T47D (cell line): ENCODE measurements around the gene KCNE1.
"Not testable (repeated sequence)": the region's sequence is repeated elsewhere in the genome, so short reads cannot be mapped to it uniquely, and the experiment has no call there.

Source experiments
- DNase-seq, 2 experiments: peaks; one replicate each; pipeline versions ENCODE4 v3.0.0 to v3.0.0-alpha.2; 2011 to 2012; ENCODE audit warnings: low read depth in 1 of 2, low spot score in 1 of 2
- JUND ChIP-seq: IDR thresholded peaks from 2 replicates; pipeline ENCODE4 v1.6.1; 2012; ENCODE audit warnings: low read depth
- in situ Hi-C: cut with HindIII; loops from 2 replicates; pipeline ENCODE4 v1.10.0; 2016; ENCODE audit warnings: low sequenced_read_pairs, low pct_unique_long_range_greater_than_20kb

KCNE1 gene

DNA sequence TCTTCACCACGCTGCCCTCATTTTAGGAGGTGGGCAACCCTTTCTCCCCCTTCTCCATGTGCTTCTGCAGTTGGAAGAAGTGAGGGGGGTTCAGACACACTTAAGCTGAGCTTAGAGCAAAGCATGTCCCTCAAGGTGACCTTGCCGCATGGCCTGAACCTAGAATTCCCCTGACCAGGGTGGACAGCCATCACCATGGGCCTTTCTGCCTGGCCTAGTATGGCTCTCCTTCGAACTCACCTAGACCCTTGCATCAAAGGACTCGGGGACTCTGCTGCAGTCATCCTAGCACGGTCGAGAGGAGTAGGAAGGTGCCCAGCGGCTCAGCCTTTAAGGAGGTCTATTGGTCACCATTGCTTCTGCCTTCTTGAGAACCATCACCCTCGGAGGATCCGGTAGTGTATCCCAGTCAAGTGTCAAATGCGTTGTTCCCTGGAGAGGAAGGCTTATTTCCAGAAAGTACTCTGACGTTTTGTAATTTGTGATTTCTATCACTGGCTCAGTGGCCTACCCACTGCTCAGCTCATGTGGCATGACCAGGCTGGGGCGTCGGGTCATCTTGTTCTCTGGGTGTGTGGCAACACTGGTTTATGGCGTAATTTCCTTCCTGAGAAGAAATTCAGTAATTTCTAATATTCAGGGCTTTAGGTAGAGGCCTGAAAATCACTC, at the start of gene KCNE1:
Gene KCNE1, minus strand, starts transcription at position 424 of the 669 bp plus-strand sequence. CDS start 62,576 bp downstream, outside the sequence.
- in situ Hi-C loops = no loop called here
- no peak for DNase-seq
- no peak for TF ChIP-seq JUND

DNA sequence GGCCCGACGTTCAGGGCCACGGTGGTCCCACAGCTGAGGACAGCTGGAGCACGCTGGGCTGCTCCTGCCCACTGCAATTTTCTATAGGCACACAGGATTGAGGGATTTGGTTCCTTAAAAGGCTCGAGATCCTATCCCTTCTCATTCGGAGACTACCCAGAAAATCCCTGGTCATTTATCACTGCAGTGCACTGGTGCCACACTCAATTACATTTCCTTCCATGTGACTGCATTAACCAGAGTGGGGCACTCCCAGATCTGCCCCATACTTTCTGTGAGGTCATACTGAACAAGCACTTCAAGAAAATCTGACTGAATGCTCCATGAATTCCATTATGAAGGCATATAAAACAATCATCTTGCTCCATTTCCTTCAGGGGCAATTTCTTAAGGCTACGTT, 49.8 kb upstream of the KCNE1 start:
- no peak for TF ChIP-seq JUND
- in situ Hi-C loops = no loop called here
- no peak for DNase-seq

DNA sequence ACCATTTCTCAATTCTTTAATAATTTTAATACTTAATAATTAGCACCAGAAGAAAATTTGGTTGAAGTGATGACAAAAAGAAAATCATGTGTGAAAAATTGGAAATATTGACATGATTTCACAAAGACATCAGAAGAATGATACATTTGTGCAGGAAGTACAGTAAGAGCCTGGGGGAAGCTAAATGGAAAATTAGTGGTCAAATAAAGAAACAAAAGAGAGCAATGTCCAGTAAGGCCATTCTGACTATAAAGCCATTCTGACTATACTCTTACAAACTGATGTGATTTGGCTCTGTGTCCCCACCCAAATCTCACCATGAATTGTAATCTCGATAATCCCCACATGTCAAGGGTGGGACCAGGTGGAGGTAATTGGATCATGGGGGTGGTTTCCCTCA, 48.6 kb upstream of the KCNE1 start:
- no peak for DNase-seq
- in situ Hi-C loops = no loop called here
- no peak for TF ChIP-seq JUND

DNA sequence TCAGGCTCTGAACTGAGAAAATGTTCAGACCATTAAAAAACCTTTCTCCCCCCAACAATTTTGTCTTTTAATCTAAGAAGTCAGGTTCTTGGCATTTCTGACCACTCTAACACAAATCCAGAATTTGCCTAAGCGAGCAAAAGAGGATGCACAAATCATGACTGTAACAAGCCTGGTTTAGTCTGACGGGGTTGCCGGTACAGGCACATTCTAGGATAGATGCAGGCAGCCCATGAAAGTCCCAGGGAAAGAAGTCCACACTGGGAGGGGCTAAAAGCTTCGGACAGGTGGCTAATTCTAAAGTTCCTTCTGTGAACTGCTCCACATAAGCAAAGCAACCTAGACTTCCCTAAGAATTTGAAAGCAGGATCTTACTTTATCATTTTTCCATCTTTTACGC, 48.0 kb upstream of the KCNE1 start:
- no peak for DNase-seq
- no peak for TF ChIP-seq JUND
- in situ Hi-C loops = no loop called here

DNA sequence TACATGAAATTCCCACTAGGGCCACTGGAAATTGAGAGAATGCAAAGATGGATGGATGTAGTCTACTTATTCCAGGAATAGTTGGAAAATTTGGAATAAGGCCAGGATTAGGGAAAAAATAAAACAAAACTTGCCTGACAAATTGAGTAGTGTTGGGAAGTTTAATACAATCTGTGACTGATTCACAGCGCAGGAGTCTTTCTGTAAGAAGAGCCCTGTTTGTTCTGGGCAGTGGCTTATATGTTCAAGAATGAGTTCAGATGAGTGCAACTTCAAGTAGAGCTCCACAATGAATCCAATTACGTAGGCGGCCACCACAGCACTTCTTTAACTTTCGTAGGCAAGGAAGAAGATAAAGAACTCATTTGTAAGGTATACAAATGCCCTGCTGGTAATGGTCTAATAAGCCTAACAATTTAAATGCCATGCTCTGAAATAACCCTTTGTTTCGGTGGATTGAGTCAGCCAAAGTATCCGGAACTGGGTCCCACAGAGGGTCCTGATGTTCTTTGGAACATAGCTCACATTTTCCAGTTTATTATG, 47.1 kb upstream of the KCNE1 start:
- no peak for DNase-seq
- in situ Hi-C loops = no loop called here
- no peak for TF ChIP-seq JUND

DNA sequence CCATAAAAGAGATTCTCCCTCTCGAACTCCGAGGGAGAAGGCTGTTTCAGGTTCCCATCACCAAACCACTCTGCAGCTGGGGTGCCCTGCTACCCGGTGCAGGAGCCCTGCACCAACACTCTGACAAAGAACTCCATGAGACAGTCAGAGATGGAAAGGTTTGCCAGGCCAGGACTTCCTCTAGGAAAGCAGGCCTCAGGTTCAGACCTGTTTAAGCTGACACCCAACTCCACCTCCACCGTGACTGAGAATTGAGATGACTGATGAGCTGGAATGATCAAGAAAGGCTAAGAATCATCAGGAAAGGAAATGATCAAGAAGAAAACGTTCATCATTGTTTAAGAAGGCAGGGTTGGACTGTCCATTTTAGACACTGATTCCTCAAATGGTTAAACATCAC, 46.2 kb upstream of the KCNE1 start:
- in situ Hi-C loops = no loop called here
- no peak for DNase-seq

DNA sequence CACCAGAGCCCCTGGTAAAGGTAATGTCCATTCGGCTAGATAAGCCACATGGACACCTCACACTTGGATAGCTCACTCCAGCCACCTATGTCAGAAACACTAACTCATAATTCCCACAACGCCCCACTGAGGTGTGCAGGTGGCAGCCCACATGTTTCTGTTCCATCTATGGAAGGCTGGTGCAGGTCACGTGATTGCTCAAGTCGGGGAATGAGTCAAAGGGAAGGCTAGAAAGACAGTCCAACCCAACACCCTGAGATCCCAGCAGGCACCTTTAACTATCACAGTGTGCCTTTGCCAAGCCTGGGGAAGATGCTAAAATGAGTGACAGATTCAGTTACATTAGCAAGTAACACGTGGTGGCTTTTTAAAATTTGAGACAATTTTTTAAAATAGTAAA, 45.3 kb upstream of the KCNE1 start:
- no peak for TF ChIP-seq JUND
- in situ Hi-C loops = no loop called here
- no peak for DNase-seq

More for the DNA sequence above, 46.2 kb upstream of the KCNE1 start:
- TF ChIP-seq JUND = no peak

DNA sequence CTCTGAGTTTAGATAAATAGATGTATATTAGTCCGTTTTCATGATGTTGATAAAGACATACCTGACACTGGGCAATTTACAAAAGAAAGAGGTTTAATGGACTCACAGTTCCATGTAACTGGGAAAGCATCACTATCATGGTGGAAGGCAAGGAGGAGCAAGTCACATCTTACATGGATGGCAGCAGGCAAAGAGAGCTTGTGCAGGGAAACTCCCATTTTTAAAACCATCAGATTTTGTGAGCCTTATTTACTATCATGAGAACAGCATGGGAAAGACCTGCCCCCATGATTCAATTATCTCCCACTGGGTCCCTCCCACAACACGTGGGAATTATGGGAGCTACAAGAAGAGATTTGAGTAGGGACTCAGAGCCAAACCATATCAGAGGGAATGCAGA, 42.7 kb upstream of the KCNE1 start:
- in situ Hi-C loops, DNase-seq: not testable (repeated sequence)

DNA sequence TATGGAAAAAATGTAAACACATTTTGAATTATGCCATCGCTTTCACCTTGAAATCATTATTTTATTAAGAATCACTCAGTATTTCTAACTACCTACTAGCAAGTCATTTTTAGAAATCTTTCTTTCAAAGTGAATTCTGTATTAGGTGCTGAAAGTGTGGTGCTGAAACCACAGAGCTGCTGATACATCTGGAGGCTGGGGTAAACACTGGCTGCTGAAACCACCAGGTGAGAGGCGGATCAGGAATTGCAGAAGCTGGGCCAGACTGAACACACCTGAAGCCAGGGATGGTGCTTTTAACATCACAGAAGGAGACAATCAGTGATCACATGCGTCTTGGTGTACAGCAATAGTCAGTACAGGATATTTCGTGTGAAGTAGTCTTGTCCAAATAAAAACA, 42.2 kb upstream of the KCNE1 start:
- in situ Hi-C loops = no loop called here
- DNase-seq = no peak
- TF ChIP-seq JUND = no peak

DNA sequence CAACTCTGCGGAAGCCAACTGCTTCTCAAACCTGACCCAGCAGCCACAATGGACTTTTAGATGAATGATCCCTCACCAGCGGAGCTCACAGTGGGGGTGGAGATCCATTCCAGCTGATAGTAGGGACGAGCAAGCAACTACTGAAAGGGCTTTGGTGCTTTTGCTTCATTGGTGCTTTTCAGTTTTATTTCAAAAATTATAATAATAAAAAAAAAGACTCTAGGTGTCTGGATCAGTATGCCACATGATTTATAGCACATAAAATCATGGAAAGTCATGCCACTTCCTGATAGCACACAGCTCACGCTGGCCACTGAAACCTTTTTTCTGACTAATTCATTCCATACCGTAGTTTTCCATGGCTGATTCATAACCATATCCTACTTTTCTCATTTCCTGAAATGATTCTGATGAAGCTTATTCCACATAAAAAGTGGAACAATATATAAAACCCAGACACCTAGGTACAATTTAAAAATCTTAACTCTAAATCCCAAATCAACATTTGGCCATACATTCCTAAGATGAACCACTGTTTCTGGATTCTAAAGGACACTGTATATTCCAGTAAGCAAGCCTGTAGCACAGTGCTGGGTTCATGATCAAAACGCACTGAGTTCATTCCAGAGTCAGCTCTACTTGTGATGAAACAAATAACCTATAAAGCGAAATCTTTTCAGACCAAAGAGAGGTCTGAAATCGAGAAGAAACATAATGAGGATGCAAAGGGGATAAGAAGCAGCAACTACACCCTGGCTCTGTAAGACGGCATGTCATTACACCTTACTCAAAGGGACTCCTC, 41.3 kb upstream of the KCNE1 start:
- no peak for DNase-seq
- in situ Hi-C loops = no loop called here
- no peak for TF ChIP-seq JUND

DNA sequence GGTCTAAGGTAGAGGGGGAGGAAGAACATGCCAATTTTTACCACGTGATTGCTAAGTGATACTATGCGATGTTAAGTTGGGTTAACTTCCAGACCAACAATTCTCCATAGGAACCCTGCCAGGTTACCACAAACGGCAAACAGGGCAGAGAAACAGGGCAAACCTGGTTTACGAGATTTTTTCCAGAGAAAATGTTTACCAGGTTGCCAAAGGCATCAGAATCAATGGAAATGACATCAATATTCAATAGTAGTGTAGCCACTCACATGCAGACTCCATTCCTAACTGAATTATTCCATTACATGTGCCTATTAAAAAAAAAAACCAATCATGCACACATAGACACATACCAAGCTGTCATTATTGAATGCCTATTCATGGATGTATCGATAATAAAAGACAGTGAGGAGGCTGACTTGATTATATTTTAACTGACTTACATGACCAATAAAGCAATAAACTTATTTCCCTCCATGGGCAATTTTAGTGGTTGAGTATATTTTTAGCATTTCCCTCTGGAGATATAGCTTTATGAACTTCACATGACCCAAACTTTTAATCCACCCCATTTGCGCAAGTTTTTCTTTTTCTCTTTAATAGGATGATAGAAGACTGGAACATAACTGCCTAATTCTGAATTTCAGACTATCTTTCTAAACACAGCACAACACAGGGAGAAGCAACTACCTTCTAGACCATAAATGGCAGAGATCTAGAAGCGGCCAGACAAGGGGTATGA, 40.5 kb upstream of the KCNE1 start:
- DNase-seq = peak in 1 of 2 experiments; percentile 87
- no peak for TF ChIP-seq JUND
- in situ Hi-C loops = no loop called here

DNA sequence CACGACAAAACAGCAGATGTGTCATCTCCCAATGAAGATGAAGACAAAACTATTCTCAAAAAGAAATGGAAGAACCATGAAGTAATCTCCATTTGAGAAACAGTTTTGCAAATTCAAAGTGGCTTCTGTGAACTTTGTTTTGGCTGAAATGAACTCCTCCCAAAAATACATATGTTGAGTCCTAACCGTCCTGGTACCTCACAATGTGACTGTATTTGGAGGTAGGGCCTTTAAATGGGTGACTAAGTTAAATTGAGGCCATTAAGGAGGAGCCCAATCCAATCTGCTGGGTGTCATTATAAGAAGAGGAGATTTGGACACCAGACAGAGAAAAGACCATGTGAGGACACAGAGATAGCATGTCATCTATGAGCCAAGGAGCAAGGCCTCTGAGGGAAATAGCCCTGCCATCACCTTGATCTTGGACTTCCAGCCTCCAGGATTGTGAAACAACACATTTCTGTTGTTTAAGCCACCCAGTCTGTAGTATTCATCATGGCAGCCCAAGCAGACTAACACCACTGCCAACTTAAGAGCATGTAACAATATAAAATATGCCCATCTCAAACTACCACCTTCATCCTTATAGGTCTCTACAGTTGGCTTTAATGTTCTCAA, 38.3 kb upstream of the KCNE1 start:
- no peak for DNase-seq
- in situ Hi-C loops = no loop called here
- TF ChIP-seq JUND = no peak
